IMR-90 (cell line): Measurements from ENCODE around the gene TMEM269. TPM values are rescaled to one million over a fixed set of nuclear protein-coding genes. Genes with fewer than 3 reads are reported as not detected.

Experiments used
- ATAC-seq: fragments of 200-7000 bp; cut with Tn5 transposase; 2 replicates; pipeline ENCODE4 v1.9.1; 2020; ENCODE audit warnings: low read depth, mild to moderate bottlenecking, moderate library complexity
- BruUV-seq: library from RNA; stranded (reverse); fragments of 400-500 nt; replicated peaks from 2 replicates; lab custom pipeline; 2021; lab: Mats Ljungman, UMichigan
- CTCF ChIA-PET: fragments of 300-600 bp; formaldehyde crosslinking; extraction: SDS; loops from one replicate; lab custom pipeline; 2021; ENCODE audit warnings: antibody characterized with exemption; lab: Yijun Ruan, JAX
- POLR2A ChIA-PET: fragments of 300-600 bp; sonication (Branson Sonifier 250); formaldehyde crosslinking; loops from one replicate; lab custom pipeline; 2022; ENCODE audit warnings: antibody characterized with exemption; ENCODE audit not compliant: unreplicated experiment; lab: Charles Lee
- DNase-seq: peaks from one replicate; pipeline ENCODE4 v3.0.0; 2013
- H2AFZ ChIP-seq: replicated peaks from 2 replicates; pipeline ENCODE3; 2013; ENCODE audit warnings: low read length, mild to moderate bottlenecking; ENCODE audit not compliant: poor library complexity
- H2AK5ac ChIP-seq: 2 replicates; pipeline ENCODE4 v1.6.1; 2013; ENCODE audit warnings: low read depth, low read length, inconsistent platforms
- H2AK9ac ChIP-seq: replicated peaks from 2 replicates; pipeline ENCODE3; 2013; ENCODE audit warnings: mild to moderate bottlenecking, low read depth, low read length, moderate library complexity; ENCODE audit not compliant: poor library complexity
- H2BK120ac ChIP-seq: 2 replicates; pipeline ENCODE4 v1.6.1; 2013; ENCODE audit warnings: low read depth, low read length, inconsistent platforms
- H2BK15ac ChIP-seq: 3 replicates; pipeline ENCODE4 v1.6.1; 2013; ENCODE audit warnings: low read depth, low read length, inconsistent platforms
- H2BK20ac ChIP-seq: 2 replicates; pipeline ENCODE4 v1.6.1; 2013; ENCODE audit warnings: low read depth, mild to moderate bottlenecking, inconsistent platforms, low read length, moderate library complexity
- H2BK5ac ChIP-seq: 2 replicates; pipeline ENCODE4 v1.6.1; 2013; ENCODE audit warnings: mild to moderate bottlenecking, low read depth, low read length, inconsistent platforms; ENCODE audit not compliant: poor library complexity, severe bottlenecking
- H3K14ac ChIP-seq: replicated peaks from 2 replicates; pipeline ENCODE4 v1.6.1; 2013; ENCODE audit warnings: low read depth, low read length, inconsistent platforms
- H3K18ac ChIP-seq: 2 replicates; pipeline ENCODE4 v1.6.1; 2013; ENCODE audit warnings: low read depth, low read length, control low read depth
- H3K23ac ChIP-seq: 2 replicates; pipeline ENCODE4 v1.6.1; 2013; ENCODE audit warnings: low read depth, low read length, inconsistent platforms
- H3K27ac ChIP-seq: 2 replicates; pipeline ENCODE4 v1.5.1; 2013; ENCODE audit warnings: mild to moderate bottlenecking, control low read depth, low read length; ENCODE audit not compliant: insufficient read depth
- H3K27me3 ChIP-seq: 2 replicates; pipeline ENCODE4 v1.6.1; 2013; ENCODE audit warnings: low read length; ENCODE audit not compliant: control insufficient read depth, insufficient read depth
- H3K36me3 ChIP-seq: 2 replicates; pipeline ENCODE4 v1.6.1; 2013; ENCODE audit warnings: low read length, mixed read lengths; ENCODE audit not compliant: control insufficient read depth, insufficient read depth
- H3K4ac ChIP-seq: 2 replicates; pipeline ENCODE4 v1.6.1; 2013; ENCODE audit warnings: low read depth, low read length, inconsistent platforms
- H3K4me1 ChIP-seq: 2 replicates; pipeline ENCODE4 v1.6.1; 2013; ENCODE audit warnings: low read length, mixed read lengths; ENCODE audit not compliant: control insufficient read depth, insufficient read depth
- H3K4me2 ChIP-seq: 2 replicates; pipeline ENCODE4 v1.6.1; 2013; ENCODE audit warnings: low read depth, mild to moderate bottlenecking, control low read depth, low read length, moderate library complexity
- H3K4me3 ChIP-seq: 2 replicates; pipeline ENCODE4 v1.5.1; 2013; ENCODE audit warnings: low read depth, mild to moderate bottlenecking, control low read depth, low read length, moderate library complexity; ENCODE audit not compliant: insufficient read depth
- H3K56ac ChIP-seq: 2 replicates; pipeline ENCODE4 v1.6.1; 2013; ENCODE audit warnings: low read length, inconsistent platforms; ENCODE audit not compliant: insufficient read depth; ENCODE audit errors: extremely low read depth
- H3K79me1 ChIP-seq, 2 experiments: 2 replicates each; pipeline ENCODE4 v1.6.1; 2013; ENCODE audit warnings: low read length in 2 of 2, inconsistent platforms in 1 of 2, low read depth in 1 of 2
- H3K9ac ChIP-seq: 2 replicates; pipeline ENCODE4 v1.6.1; 2013; ENCODE audit warnings: low read depth, low read length, control low read depth
- H3K9me1 ChIP-seq: 2 replicates; pipeline ENCODE4 v1.6.1; 2013; ENCODE audit warnings: low read length, inconsistent platforms; ENCODE audit not compliant: insufficient read depth
- H3K9me3 ChIP-seq: 2 replicates; pipeline ENCODE4 v1.6.1; 2013; ENCODE audit warnings: low read length; ENCODE audit not compliant: control insufficient read depth, insufficient read depth
- H4K20me1 ChIP-seq: 2 replicates; pipeline ENCODE4 v1.6.1; 2013; ENCODE audit warnings: low read length, inconsistent platforms; ENCODE audit not compliant: insufficient read depth
- H4K5ac ChIP-seq: 2 replicates; pipeline ENCODE4 v1.6.1; 2013; ENCODE audit warnings: mild to moderate bottlenecking, low read depth, low read length, control low read depth
- H4K8ac ChIP-seq, 2 experiments: 2 replicates each; pipeline ENCODE4 v1.6.1; 2013; ENCODE audit warnings: low read depth in 2 of 2, low read length in 2 of 2, control low read depth in 1 of 2, inconsistent platforms in 1 of 2
- H4K91ac ChIP-seq: 2 replicates; pipeline ENCODE4 v1.6.1; 2013; ENCODE audit warnings: low read depth, low read length, inconsistent platforms; ENCODE audit not compliant: insufficient read depth
- BHLHE40 ChIP-seq: fragments of 150-350 bp; IDR thresholded peaks from 2 replicates; pipeline ENCODE4 v1.6.1; 2016; ENCODE audit warnings: mild to moderate bottlenecking, low read depth, low read length
- CEBPB ChIP-seq: IDR thresholded peaks from 2 replicates; pipeline ENCODE4 v1.6.1; 2012; ENCODE audit warnings: low read depth, low read length, improper control_type of control experiment
- MAZ ChIP-seq: IDR thresholded peaks from 2 replicates; pipeline ENCODE4 v1.6.1; 2012; ENCODE audit warnings: low read depth, mild to moderate bottlenecking, low read length, improper control_type of control experiment, moderate library complexity, borderline replicate concordance
- MXI1 ChIP-seq: IDR thresholded peaks from 2 replicates; pipeline ENCODE4 v1.6.1; 2012; ENCODE audit warnings: low read depth, mild to moderate bottlenecking, low read length, moderate library complexity, borderline replicate concordance
- POLR2A ChIP-seq: IDR thresholded peaks from 2 replicates; pipeline ENCODE4 v1.6.1; 2012; ENCODE audit warnings: mild to moderate bottlenecking, low read depth, low read length
- RAD21 ChIP-seq: IDR thresholded peaks from 2 replicates; pipeline ENCODE4 v1.6.1; 2012; ENCODE audit warnings: low read length, improper control_type of control experiment
- RCOR1 ChIP-seq: IDR thresholded peaks from 2 replicates; pipeline ENCODE4 v1.6.1; 2012; ENCODE audit warnings: mild to moderate bottlenecking, low read length, improper control_type of control experiment; ENCODE audit not compliant: insufficient replicate concordance
- SMC3 ChIP-seq: fragments of 150-350 bp; IDR thresholded peaks from 2 replicates; pipeline ENCODE4 v1.6.1; 2016; ENCODE audit warnings: low read depth, mild to moderate bottlenecking, antibody characterized with exemption, low read length, moderate library complexity
- WGBS, 2 experiments: methylation state at CpG; one replicate each; pipeline versions ENCODE4 v1.1.5 to v1.1.7; 2013; ENCODE audit warnings: missing lambda C conversion rate in 2 of 2; ENCODE audit not compliant: insufficient read length in 1 of 2; ENCODE audit errors: extremely low coverage in 2 of 2; 5-methylcytosine and 5-hydroxymethylcytosine counted together
- dilution Hi-C: fragments of 300-500 bp; cut with HindIII; formaldehyde crosslinking; loops from one replicate; pipeline ENCODE4 v1.14.3; 2018; ENCODE audit warnings: low sequenced_read_pairs; ENCODE audit not compliant: unreplicated experiment
- in situ Hi-C: fragments of 300-500 bp; cut with MboI; formaldehyde crosslinking; loops from 3 replicates; pipeline ENCODE4 v1.14.3; 2019; ENCODE audit warnings: low sequenced_read_pairs, inconsistent platforms, mixed read lengths
- intact Hi-C: fragments of 100-400 bp; cut with micrococcal nuclease; formaldehyde crosslinking; loops from 2 replicates; pipeline ENCODE4 v1.10.0; 2022
- polyA plus RNA-seq, 3 experiments: library from polyadenylated mRNA; depleted of rRNA; stranded (reverse); fragments of >200 nt; gene quantifications; 2 replicates each; pipeline ENCODE4 v1.2.3, GENCODE V29; 2012; ENCODE audit warnings: low replicate concordance in 1 of 3
- total RNA-seq: library from RNA; depleted of rRNA; stranded (reverse); fragments of >200 nt; gene quantifications from 2 replicates; pipeline ENCODE4 v1.2.3, GENCODE V29; 2012
- TF ChIP-seq, protein P1 (sequence below): fragments of 150-350 bp; IDR thresholded peaks from 2 replicates; pipeline ENCODE4 v1.6.1; 2017; ENCODE audit warnings: mild to moderate bottlenecking, antibody characterized with exemption, low read length, low read depth

The TMEM269 gene
- total and polyA plus RNA-seq, 2 of the 4 experiments (the other 2 are of a cell fraction), result not detected

DNA sequence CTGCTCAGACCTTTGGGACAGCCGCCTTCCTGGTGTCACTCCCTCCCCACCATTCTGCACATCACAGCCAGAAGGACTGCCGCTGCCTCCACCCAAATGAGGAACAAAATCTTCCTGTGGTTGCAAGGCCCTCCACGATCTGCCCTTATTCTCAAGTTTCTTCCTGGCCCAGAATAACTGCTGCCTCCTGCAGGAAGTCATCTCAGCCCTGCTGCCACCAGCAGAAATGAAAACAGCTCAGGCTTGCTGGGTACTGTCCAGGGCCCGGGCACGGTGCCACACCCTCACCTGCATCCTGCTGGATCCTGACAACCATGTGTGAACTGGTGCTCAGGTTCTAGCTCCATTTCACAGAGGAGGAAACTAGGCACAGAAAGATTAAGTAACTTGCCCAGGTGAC lies 47.5 kb upstream of the TMEM269 start:
- no peaks in the 10 kb centered on the region for H3K9me3 ChIP-seq
- H3K4ac ChIP-seq, result no peak overlapping the region
- no peak overlapping the region for H2BK120ac ChIP-seq
- H3K4me1 ChIP-seq, result no peaks in the 10 kb centered on the region
- H2BK20ac ChIP-seq, result no peak overlapping the region
- TF ChIP-seq, protein P1, sequence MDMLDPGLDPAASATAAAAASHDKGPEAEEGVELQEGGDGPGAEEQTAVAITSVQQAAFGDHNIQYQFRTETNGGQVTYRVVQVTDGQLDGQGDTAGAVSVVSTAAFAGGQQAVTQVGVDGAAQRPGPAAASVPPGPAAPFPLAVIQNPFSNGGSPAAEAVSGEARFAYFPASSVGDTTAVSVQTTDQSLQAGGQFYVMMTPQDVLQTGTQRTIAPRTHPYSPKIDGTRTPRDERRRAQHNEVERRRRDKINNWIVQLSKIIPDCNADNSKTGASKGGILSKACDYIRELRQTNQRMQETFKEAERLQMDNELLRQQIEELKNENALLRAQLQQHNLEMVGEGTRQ, result no peak
- TF ChIP-seq MXI1 (no peak), BHLHE40 (no peak), SMC3 (no peak), CEBPB (no peak), RCOR1 (no peak), RAD21 (no peak), MAZ (no peak), POLR2A (no peak)
- H2AK9ac ChIP-seq, result no peak overlapping the region
- no peak overlapping the region for H3K14ac ChIP-seq
- H3K9ac ChIP-seq, result no peak overlapping the region
- no peak overlapping the region for H4K91ac ChIP-seq
- H2BK5ac ChIP-seq, result no peak overlapping the region
- no peaks in the 10 kb centered on the region; the same call in 1 of the 2 replicates for H3K27me3 ChIP-seq
- H3K56ac ChIP-seq, result no peak overlapping the region
- ChIA-PET POLR2A (no interaction called here), CTCF (no interaction called here)
- ATAC-seq, result no peak
- H2AK5ac ChIP-seq, result no peak overlapping the region
- DNase-seq, result no peak
- no peaks in the 10 kb centered on the region for H3K36me3 ChIP-seq
- dilution Hi-C loops, result no loop called here
- no peaks in the 10 kb centered on the region for H3K9me1 ChIP-seq
- H2BK15ac ChIP-seq, result no peak overlapping the region
- intact Hi-C loops, result no loop called here
- H4K20me1 ChIP-seq, result no peaks in the 10 kb centered on the region
- no peak overlapping the region for H4K8ac ChIP-seq
- H3K79me1 ChIP-seq, result no peaks in the 10 kb centered on the region
- H3K4me2 ChIP-seq, result no peak overlapping the region
- peak overlapping the region; percentile 76 for H2AFZ ChIP-seq
- no peak overlapping the region for H3K4me3 ChIP-seq
- WGBS, 2 experiments, result 73% methylated on average over 4 of the region's 5 CpGs; no CpG with 5 or more reads in 1 of the 2 experiments
- H4K5ac ChIP-seq, result no peak overlapping the region
- in situ Hi-C loops, result no loop called here
- no peak overlapping the region for H3K27ac ChIP-seq
- no peak overlapping the region for H3K23ac ChIP-seq
- no TSS peak for BruUV-seq
- no peak overlapping the region for H3K18ac ChIP-seq
